Liver (tissue), 9 donors: ENCODE results near the gene CRYBB3. TPM values are rescaled to one million over a fixed set of nuclear protein-coding genes. Genes with fewer than 3 reads are reported as not detected.
A peak's percentile ranks its signal among the peaks of the same experiment; 100 is the strongest.

Experiments used
- DNase-seq: peaks from one replicate; pipeline ENCODE4 v3.0.0-alpha.2; 2017; ENCODE audit warnings: low spot score
- H3K27ac ChIP-seq, 2 donors: one replicate each; pipeline ENCODE4 v1.7.0; 2013; ENCODE audit warnings: inconsistent platforms in 2 of 2, low read length in 2 of 2, control low read depth in 1 of 2, low read depth in 1 of 2, mild to moderate bottlenecking in 1 of 2
- H3K27me3 ChIP-seq, 4 donors: one replicate each; pipeline versions ENCODE4 v1.6.1 to v1.7.0; 2013; ENCODE audit warnings: low read length in 3 of 4, inconsistent platforms in 1 of 4, mild to moderate bottlenecking in 1 of 4, moderate library complexity in 1 of 4; ENCODE audit not compliant: control insufficient read depth in 4 of 4, insufficient read depth in 4 of 4
- H3K36me3 ChIP-seq, 4 donors: one replicate each; pipeline versions ENCODE4 v1.6.1 to v1.7.0; 2013; ENCODE audit warnings: low read length in 3 of 4, mild to moderate bottlenecking in 3 of 4, low read depth in 1 of 4, moderate library complexity in 1 of 4; ENCODE audit not compliant: control insufficient read depth in 4 of 4, insufficient read depth in 3 of 4
- H3K4me1 ChIP-seq, 4 donors: one replicate each; pipeline versions ENCODE4 v1.6.1 to v1.7.0; 2013; ENCODE audit warnings: low read length in 3 of 4, mild to moderate bottlenecking in 3 of 4, moderate library complexity in 1 of 4; ENCODE audit not compliant: control insufficient read depth in 4 of 4, insufficient read depth in 4 of 4
- H3K4me3 ChIP-seq, 3 donors: one replicate each; pipeline versions ENCODE4 v1.6.1 to v1.7.0; 2013; ENCODE audit warnings: low read length in 3 of 3, control low read depth in 1 of 3, low read depth in 1 of 3, mild to moderate bottlenecking in 1 of 3
- H3K9ac ChIP-seq, 2 donors: one replicate each; pipeline ENCODE4 v1.7.0; 2013; ENCODE audit warnings: low read length in 2 of 2, mild to moderate bottlenecking in 2 of 2, moderate library complexity in 2 of 2, control low read depth in 1 of 2, low read depth in 1 of 2
- H3K9me3 ChIP-seq, 4 donors: one replicate each; pipeline versions ENCODE4 v1.6.1 to v1.7.0; 2013; ENCODE audit warnings: low read length in 3 of 4; ENCODE audit not compliant: control insufficient read depth in 4 of 4
- ATF3 ChIP-seq: IDR thresholded peaks from 2 replicates; pipeline ENCODE4 v1.6.1; 2016; ENCODE audit warnings: antibody characterized with exemption
- CTCF ChIP-seq: fragments of 150-350 bp; IDR thresholded peaks from 2 replicates; pipeline ENCODE4 v1.5.1; 2017; ENCODE audit warnings: improper control_type of control experiment, low read depth, low read length; ENCODE audit not compliant: missing input control
- EGR1 ChIP-seq, 2 donors: IDR thresholded peaks; 2 replicates each; pipeline ENCODE4 v1.6.1; 2016 to 2018; ENCODE audit warnings: antibody characterized with exemption in 2 of 2, low read depth in 2 of 2
- FOXA1 ChIP-seq: IDR thresholded peaks from 2 replicates; pipeline ENCODE4 v1.6.1; 2016; ENCODE audit warnings: antibody characterized with exemption
- FOXA2 ChIP-seq: IDR thresholded peaks from 2 replicates; pipeline ENCODE4 v1.6.1; 2016; ENCODE audit warnings: antibody characterized with exemption
- GABPA ChIP-seq, 2 donors: IDR thresholded peaks in 1 of 2; conservative IDR thresholded peaks in 1 of 2; 2 replicates each; pipeline ENCODE4 v1.6.1; 2016; ENCODE audit warnings: antibody characterized with exemption in 2 of 2, mild to moderate bottlenecking in 1 of 2, moderate library complexity in 1 of 2
- HNF4A ChIP-seq, 2 donors: conservative IDR thresholded peaks; 2 replicates each; pipeline ENCODE4 v1.6.1; 2016; ENCODE audit warnings: antibody characterized with exemption in 2 of 2, mild to moderate bottlenecking in 2 of 2
- HNF4G ChIP-seq: IDR thresholded peaks from 2 replicates; pipeline ENCODE4 v1.6.1; 2016; ENCODE audit warnings: antibody characterized with exemption
- JUND ChIP-seq, 2 donors: IDR thresholded peaks; 2 replicates each; pipeline ENCODE4 v1.6.1; 2016; ENCODE audit warnings: antibody characterized with exemption in 2 of 2
- MAX ChIP-seq: IDR thresholded peaks from 2 replicates; pipeline ENCODE4 v1.6.1; 2016; ENCODE audit warnings: antibody characterized with exemption
- NR2F2 ChIP-seq: IDR thresholded peaks from 2 replicates; pipeline ENCODE4 v1.6.1; 2016; ENCODE audit warnings: antibody characterized with exemption
- RAD21 ChIP-seq, 2 donors: IDR thresholded peaks; 2 replicates each; pipeline ENCODE4 v1.6.1; 2016; ENCODE audit warnings: antibody characterized with exemption in 2 of 2, mild to moderate bottlenecking in 2 of 2
- REST ChIP-seq: IDR thresholded peaks from 2 replicates; pipeline ENCODE4 v1.6.1; 2016; ENCODE audit warnings: antibody characterized with exemption, mild to moderate bottlenecking
- RXRA ChIP-seq, 2 donors: IDR thresholded peaks; 2 replicates each; pipeline ENCODE4 v1.6.1; 2017 to 2018; ENCODE audit warnings: antibody characterized with exemption in 2 of 2, mild to moderate bottlenecking in 1 of 2
- SP1 ChIP-seq: IDR thresholded peaks from 2 replicates; pipeline ENCODE4 v1.6.1; 2018; ENCODE audit warnings: antibody characterized with exemption, mild to moderate bottlenecking
- TAF1 ChIP-seq: conservative IDR thresholded peaks from 2 replicates; pipeline ENCODE4 v1.6.1; 2016; ENCODE audit warnings: antibody characterized with exemption, mild to moderate bottlenecking
- YY1 ChIP-seq: IDR thresholded peaks from 2 replicates; pipeline ENCODE4 v1.6.1; 2016; ENCODE audit warnings: antibody characterized with exemption, mild to moderate bottlenecking
- ZBTB33 ChIP-seq: IDR thresholded peaks from 2 replicates; pipeline ENCODE4 v1.6.1; 2016; ENCODE audit warnings: antibody characterized with exemption
- WGBS: extraction: QIAGEN DNeasy Blood & Tissue Kit; methylation state at CpG from one replicate; pipeline ENCODE4 v1.1.7; 2013; 5-methylcytosine and 5-hydroxymethylcytosine counted together
- polyA plus RNA-seq, 2 donors: library from polyadenylated mRNA; stranded (reverse) in 1 of 2; unstranded in 1 of 2; fragments of 200-250 nt in 1 of 2; fragments of >200 nt in 1 of 2; fragmentation: Nextera tagmentation in 1 of 2; extraction: Ambion mirVana in 1 of 2; gene quantifications; one replicate each; pipeline versions ENCODE4 v1.2.1 to v1.2.3, GENCODE V29; 2013 to 2015
- total RNA-seq, 2 donors: library from RNA; depleted of rRNA; stranded (reverse); fragments of >200 nt; gene quantifications; one replicate each; pipeline ENCODE4 v1.2.3, GENCODE V29; 2014
- donor health status: healthy.
- donor health status: healthy.
- donor health status: healthy.
- donor health status: healthy.
- donor health status: healthy.

Gene CRYBB3
- total and polyA plus RNA-seq, 4 donors = 0.25 to 0.38 TPM; not detected in 2

- TF ChIP-seq MAX (peak; percentile 51), ATF3 (no peak), FOXA1 (no peak), JUND (IDR thresholded peaks at IDR 0.05) (peak in 1 of 2 donors; percentile 33), REST (peak; percentile 50), YY1 (peak; percentile 33), RAD21 (IDR thresholded peaks at IDR 0.05) (peak in 1 of 2 donors; percentile 35), FOXA2 (no peak), RXRA (IDR thresholded peaks at IDR 0.05) (peak; percentile 47 to 64), CTCF (no peak), TAF1 (no peak), HNF4G (peak; percentile 5), GABPA (IDR thresholded peaks at IDR 0.05 in 1 of 2, conservative IDR thresholded peaks at IDR 0.05 in 1 of 2) (no peak), ZBTB33 (peak; percentile 19), HNF4A (conservative IDR thresholded peaks at IDR 0.05) (peak; percentile 32 to 49), SP1 (peak; percentile 51), NR2F2 (no peak), EGR1 (IDR thresholded peaks at IDR 0.05; ENCODE audit: low read depth in 2 of 2) (no peak)
- H3K27me3 ChIP-seq = no peaks in the 10 kb centered on the region
- H3K4me3 ChIP-seq = no peak overlapping the region
- H3K36me3 ChIP-seq = peaks cover 6 to 33% (median 26%) of the 10 kb centered on the region in 4 donors
- H3K4me1 ChIP-seq = peaks cover 11 to 57% (median 49%) of the 10 kb centered on the region in 4 donors
- WGBS = 58% methylated on average over 10 of the region's 10 CpGs
- H3K27ac ChIP-seq = peak overlapping the region; percentile 80 to 88
- DNase-seq = no peak
- H3K9me3 ChIP-seq = no peaks in the 10 kb centered on the region
- H3K9ac ChIP-seq = no peak overlapping the region
Measured at GRCh38 chr22:25182131-25183110, 17.2 kb upstream of the CRYBB3 start.
